ENCODE results near the gene ITGB5. TPM values are rescaled to one million over a fixed set of nuclear protein-coding genes. Genes with fewer than 3 reads are reported as not detected.

Gene ITGB5
- total and polyA plus RNA-seq, 2 donors (not counting 3 experiments of a cell fraction or from before 2014, with no cell fraction given), result 144 to 170 TPM

GRCh38 chr3:124766113-124767095 is 120.8 kb downstream of the ITGB5 start:
- peaks cover 10% of the 10 kb centered on the region for H3K4me1 ChIP-seq (ENCODE audit: control insufficient read depth, extremely low read depth, insufficient read depth, low read length)
- dilution Hi-C loops (cut with MboI; ENCODE audit: extremely low pct_ligation_motif_present, low sequenced_read_pairs), result loop anchor here (25.0 kb wide), 1 partner anchor 121 kb away; the partner anchor contains the start of gene ITGB5
- H3K9ac ChIP-seq (replicated peaks; ENCODE audit: extremely low read depth, insufficient read depth, low read length), result no peak overlapping the region
- no peaks in the 10 kb centered on the region for H4K20me1 ChIP-seq (replicated peaks; ENCODE audit: control insufficient read depth, extremely low read depth, insufficient read depth, low read length)
- FAIRE-seq (no peak), DNase-seq (ENCODE audit: low read depth, low spot score) (no peak)
- no peak overlapping the region for H3K4me3 ChIP-seq (replicated peaks in 1 of 3; ENCODE audit: insufficient read depth in 1 of 3, low read depth in 1 of 3, low read length in 3 of 3)
- H3K79me2 ChIP-seq (ENCODE audit: control insufficient read depth, insufficient read depth, low read length), result no peaks in the 10 kb centered on the region
- POLR2A ChIA-PET, result no interaction called here
- H2AFZ ChIP-seq (ENCODE audit: low read depth, low read length), result no peak overlapping the region
- no peaks in the 10 kb centered on the region for H3K27me3 ChIP-seq (ENCODE audit: control insufficient read depth in 2 of 2, insufficient read depth in 2 of 2, low read length in 2 of 2)
- no TSS peak for BruUV-seq (replicated peaks)
- no peaks in the 10 kb centered on the region for H3K9me1 ChIP-seq (replicated peaks; ENCODE audit: control insufficient read depth, extremely low read depth, insufficient read depth, low read length)
- no peak overlapping the region for H3K27ac ChIP-seq (ENCODE audit: insufficient read depth, low read depth, low read length)
- no peak overlapping the region for H3K4me2 ChIP-seq (ENCODE audit: insufficient read depth, low read length)
- TF ChIP-seq FOS (IDR thresholded peaks at IDR 0.05; ENCODE audit: borderline replicate concordance, insufficient read depth, low read length), result no peak
- no peak for TF ChIP-seq CTCF (IDR thresholded peaks at IDR 0.05; ENCODE audit: extremely low read depth in 1 of 2, insufficient read depth in 1 of 2, low read depth in 1 of 2, low read length in 2 of 2)
- no peak for TF ChIP-seq MYC (IDR thresholded peaks at IDR 0.05; ENCODE audit: low read depth, low read length)
- TF ChIP-seq POLR2AphosphoS5 (IDR thresholded peaks at IDR 0.05; ENCODE audit: insufficient read depth, low read depth, low read length), result no peak
- no peak for TF ChIP-seq JUN (IDR thresholded peaks at IDR 0.05; ENCODE audit: borderline replicate concordance, insufficient read depth, insufficient read length, low read depth)
- no peak for TF ChIP-seq POLR2A (IDR thresholded peaks at IDR 0.05; ENCODE audit: low read depth, low read length)
- TF ChIP-seq GATA2 (IDR thresholded peaks at IDR 0.05; ENCODE audit: insufficient read depth, insufficient read length, low read depth, low read length), result no peak
- TF ChIP-seq EZH2 (IDR thresholded peaks at IDR 0.05; ENCODE audit: borderline replicate concordance, low read depth, low read length, severe bottlenecking), result no peak
- TF ChIP-seq MAX (IDR thresholded peaks at IDR 0.05; ENCODE audit: insufficient read depth, insufficient read length), result no peak
- H3K36me3 ChIP-seq (ENCODE audit: control insufficient read depth in 2 of 2, extremely low read depth in 1 of 2, insufficient read depth in 2 of 2, low read length in 2 of 2), result peaks cover 0 to 13% of the 10 kb centered on the region in 2 experiments
- no peaks in the 10 kb centered on the region for H3K9me3 ChIP-seq (replicated peaks; ENCODE audit: control insufficient read depth, insufficient read depth, low read length)
- CTCF ChIA-PET, result interaction anchor here (0.5 to 8.6 kb wide), 4 partner anchors 65 to 833 kb away, joined by 3 to 424 read pairs (median 4); no protein-coding TSS in a partner anchor
- intact Hi-C loops (cut with micrococcal nuclease), result loop anchor here (10.0 kb wide), 1 partner anchor 388 kb away; no protein-coding TSS in a partner anchor

All from endothelial cell of umbilical vein (primary cell).